Fibroblast of villous mesenchyme (primary cell): Measurements from ENCODE around the gene PRKCE. TPM values are rescaled to one million over a fixed set of nuclear protein-coding genes. Genes with fewer than 3 reads are reported as not detected.

Source experiments
- DNase-seq: peaks from one replicate; pipeline ENCODE4 v3.0.0-alpha.2; 2010; ENCODE audit warnings: low read depth
- H3K4me3 ChIP-seq: 2 replicates; pipeline ENCODE4 v1.5.1; 2011; ENCODE audit warnings: low read depth, mild to moderate bottlenecking, low read length
- CTCF ChIP-seq: IDR thresholded peaks from 2 replicates; pipeline ENCODE4 v1.5.1; 2012; ENCODE audit warnings: low read depth, mild to moderate bottlenecking, low read length; ENCODE audit not compliant: insufficient read depth
- total RNA-seq: library from RNA; depleted of rRNA; stranded (reverse); fragments of >200 nt; gene quantifications from 2 replicates; pipeline ENCODE4 v1.2.3, GENCODE V29; 2012

Gene PRKCE
- total RNA-seq, 1 donor = 27.2 TPM

DNA sequence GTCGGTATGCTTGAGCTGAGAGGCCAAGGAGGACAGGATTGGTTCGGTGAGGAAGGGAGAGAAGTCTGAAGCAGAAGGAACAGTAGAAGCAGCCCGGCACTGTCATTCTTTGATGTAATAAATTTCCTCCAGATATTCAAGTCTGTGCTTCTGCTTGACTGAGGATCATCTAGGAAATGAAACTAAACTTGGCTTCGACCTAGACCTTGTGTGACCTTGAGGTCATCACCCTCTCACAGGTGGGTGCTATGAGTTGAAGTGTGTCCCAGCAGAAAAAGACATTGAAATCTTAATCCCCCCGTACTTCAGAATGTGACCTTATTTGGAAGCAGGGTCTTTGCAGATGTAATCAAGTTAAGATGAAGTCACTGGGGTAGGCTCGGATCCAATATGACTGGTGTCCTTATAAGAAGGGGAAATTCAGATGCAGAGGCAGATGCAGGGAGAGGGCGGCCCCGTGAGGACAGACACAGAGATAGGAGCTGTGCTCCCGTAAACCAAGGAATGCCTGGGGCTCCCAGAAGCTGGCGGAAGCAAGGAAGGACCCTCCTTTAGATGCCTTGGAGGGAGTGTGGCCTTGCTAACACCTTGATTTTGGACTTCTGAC is 49.0 kb downstream of the PRKCE start:
- no peak overlapping the region for H3K4me3 ChIP-seq
- no peak for TF ChIP-seq CTCF
- DNase-seq = no peak

GRCh38 chr2:45705233-45705632 is 53.8 kb downstream of the PRKCE start:
- no peak for TF ChIP-seq CTCF
- no peak overlapping the region for H3K4me3 ChIP-seq
- DNase-seq = no peak

GRCh38 chr2:45706033-45706432 is 54.6 kb downstream of the PRKCE start:
- DNase-seq = no peak
- no peak overlapping the region for H3K4me3 ChIP-seq
- TF ChIP-seq CTCF = no peak

DNA sequence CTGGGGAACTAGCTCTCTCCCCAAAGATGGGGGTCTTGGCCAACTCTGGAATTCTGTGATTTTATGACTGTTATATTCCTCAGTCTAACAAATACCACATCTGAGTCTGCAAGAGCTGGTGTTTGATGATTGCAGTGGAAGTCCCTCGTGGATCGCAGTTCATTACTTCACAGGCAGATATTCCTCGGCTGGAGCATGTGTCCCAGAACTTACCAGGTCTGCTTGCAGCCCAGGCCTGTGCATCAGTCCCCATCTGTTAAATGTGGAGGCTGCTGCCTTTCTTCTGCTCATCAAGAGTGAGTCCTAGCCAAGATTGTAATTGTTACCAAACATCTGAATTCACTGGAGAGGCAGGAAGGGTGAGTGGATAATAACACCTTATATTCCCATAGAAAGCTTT is 55.5 kb downstream of the PRKCE start:
- no peak for DNase-seq
- H3K4me3 ChIP-seq = no peak overlapping the region
- TF ChIP-seq CTCF = no peak

DNA sequence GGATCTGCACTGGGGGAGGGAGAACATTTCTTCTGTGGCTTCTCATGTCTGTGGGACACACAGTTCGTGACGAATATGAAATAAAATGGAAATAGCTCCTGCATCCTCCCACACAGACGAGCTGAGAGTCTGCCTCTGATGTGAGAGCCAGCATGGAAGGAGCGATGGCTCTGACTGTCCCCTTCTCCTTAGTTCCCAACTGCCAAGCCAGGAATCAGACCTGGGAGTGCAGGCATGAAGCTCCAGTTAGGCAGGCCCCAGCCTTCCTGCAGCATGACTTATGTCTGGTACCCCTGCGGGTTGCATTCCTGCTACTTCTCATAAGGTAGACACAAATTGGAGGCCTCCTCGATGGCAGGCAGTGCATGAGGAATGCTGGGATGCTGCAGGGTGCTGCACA is 56.2 kb downstream of the PRKCE start:
- no peak for TF ChIP-seq CTCF
- DNase-seq = no peak
- no peak overlapping the region for H3K4me3 ChIP-seq

DNA sequence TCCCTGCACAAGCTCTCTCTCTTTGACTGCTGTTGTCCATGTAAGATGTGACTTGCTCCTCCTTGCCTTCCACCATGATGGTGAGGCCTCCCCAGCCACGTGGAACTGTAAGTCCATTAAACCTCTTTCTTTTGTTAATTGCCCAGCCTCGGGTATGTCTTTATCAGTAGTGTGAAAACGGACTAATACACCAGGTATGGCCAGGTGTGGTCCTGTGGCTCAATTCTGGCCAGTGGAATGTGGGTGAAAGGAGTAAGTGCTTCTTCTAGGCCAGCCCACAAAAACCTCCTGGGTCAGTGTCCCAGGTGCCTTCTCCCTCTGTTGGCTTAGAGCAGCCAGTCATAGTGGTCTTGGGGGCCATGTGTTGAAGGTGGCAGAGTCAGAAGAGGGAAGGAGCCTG is 57.0 kb downstream of the PRKCE start:
- H3K4me3 ChIP-seq = no peak overlapping the region
- no peak for DNase-seq
- no peak for TF ChIP-seq CTCF

- H3K4me3 ChIP-seq = no peak overlapping the region
- TF ChIP-seq CTCF = no peak
- no peak for DNase-seq
Measured at GRCh38 chr2:45709137-45709536, 57.7 kb downstream of the PRKCE start.
